Measurements from ENCODE around the gene ANKRD40.

ANKRD40 gene

DNA sequence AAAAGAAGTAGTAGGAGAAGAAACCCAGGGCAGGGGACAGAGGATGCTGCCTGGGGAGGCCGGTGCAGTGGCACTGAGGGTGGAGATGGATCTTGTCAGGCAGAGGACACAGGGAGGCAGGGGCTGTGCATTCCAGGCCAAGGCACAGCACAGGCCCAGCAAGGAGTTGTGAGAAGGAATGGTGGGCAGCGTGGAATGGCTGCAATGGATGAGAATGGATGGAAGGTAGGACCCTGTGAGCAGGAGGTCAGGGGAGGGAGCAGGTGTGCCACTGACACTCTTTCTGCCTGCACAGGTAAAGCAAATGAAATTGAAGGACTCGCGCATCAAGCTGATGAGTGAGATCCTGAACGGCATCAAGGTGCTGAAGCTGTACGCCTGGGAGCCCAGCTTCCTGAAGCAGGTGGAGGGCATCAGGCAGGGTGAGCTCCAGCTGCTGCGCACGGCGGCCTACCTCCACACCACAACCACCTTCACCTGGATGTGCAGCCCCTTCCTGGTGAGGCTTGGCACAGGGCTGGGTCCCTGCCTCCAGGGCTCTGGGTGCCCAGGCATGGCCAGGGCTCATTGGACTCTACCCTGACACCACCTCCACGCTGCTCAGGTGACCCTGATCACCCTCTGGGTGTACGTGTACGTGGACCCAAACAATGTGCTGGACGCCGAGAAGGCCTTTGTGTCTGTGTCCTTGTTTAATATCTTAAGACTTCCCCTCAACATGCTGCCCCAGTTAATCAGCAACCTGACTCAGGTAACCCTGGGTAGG is 40.3 kb downstream of the ANKRD40 start:
- DNase-seq = no peak

DNA sequence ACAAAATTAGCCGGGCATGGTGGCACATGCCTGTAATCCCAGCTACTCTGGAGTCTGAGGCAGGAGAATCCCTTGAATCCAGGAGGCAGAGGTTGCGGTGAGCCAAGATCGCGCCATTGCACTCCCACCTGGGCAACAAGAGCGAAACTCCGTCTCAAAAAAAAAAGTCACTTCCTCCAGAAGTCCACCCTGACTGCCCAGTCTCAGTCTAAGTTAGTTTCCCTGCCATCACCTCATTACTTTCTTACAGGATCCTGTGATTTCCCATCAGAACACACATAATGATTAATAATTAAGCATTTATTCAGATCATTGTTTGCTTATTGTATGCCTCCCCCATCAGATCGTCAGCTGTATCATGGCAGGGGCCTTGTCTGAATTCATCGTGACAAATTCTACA is 41.4 kb downstream of the ANKRD40 start:
- no peak for DNase-seq

- DNase-seq = no peak
Observed at GRCh38 chr17:50665838-50666237, 41.9 kb downstream of the ANKRD40 start.

GRCh38 chr17:50664788-50665458 is 42.8 kb downstream of the ANKRD40 start:
- no peak for DNase-seq

- no peak for DNase-seq
Observed at GRCh38 chr17:50663812-50664374, 43.8 kb downstream of the ANKRD40 start.

- no peak for DNase-seq
Observed at GRCh38 chr17:50662632-50663225, 45.0 kb downstream of the ANKRD40 start.

DNA sequence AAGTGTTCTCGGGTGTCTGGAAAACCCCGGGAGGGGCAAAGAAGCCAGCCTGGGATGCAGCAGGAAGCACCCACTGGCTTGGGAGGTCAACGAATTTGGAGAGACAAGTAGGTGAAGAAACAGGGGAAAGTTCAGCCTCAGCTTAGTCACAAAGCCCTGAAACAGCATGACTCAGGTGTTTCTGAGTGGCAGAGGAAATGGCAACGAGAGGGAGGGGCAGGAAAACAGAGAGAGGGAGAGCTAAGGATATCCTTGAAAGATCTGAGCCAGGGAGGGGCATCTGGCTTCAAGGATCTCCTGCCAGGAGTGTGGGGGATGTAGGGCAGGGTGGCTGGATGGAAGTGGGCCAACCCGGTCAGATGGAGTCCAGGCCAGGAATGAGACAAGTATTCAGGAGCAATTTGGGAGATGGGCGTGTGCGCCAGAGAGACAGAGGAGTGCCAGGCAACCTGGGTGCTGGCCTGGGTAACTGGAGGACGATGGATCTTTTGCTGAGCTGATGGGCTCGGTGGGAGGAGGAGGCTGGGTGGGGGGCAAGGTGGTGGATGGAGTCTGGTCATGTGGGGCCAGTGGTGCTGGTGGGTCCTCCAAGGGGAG is 45.8 kb downstream of the ANKRD40 start:
- no peak for DNase-seq

DNA sequence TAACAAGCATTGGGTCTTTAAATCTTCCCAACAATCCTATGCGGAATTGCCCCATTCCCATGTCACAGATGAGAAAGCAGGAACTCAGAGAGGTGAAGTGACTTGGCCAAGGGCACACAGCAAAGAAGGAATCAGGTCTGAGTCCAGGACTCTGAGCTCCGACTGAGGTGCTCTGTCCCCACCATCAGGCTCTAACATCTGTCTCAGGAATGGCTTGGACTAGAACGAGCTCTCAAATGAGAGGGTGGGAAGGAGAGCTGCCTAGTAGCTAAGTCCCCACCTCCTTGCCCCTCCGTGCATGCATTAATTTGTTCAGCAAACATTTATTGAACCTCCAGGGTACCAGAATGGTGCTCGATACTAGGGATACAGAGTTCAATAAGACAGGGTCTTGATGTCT is 46.4 kb downstream of the ANKRD40 start:
- no peak for DNase-seq

GRCh38 chr17:50660887-50661345 is 46.8 kb downstream of the ANKRD40 start:
- DNase-seq = no peak

- no peak for DNase-seq
Observed at GRCh38 chr17:50660042-50660886, 47.5 kb downstream of the ANKRD40 start.

GRCh38 chr17:50659179-50659578 is 48.5 kb downstream of the ANKRD40 start:
- no peak for DNase-seq

GRCh38 chr17:50658616-50659015 is 49.1 kb downstream of the ANKRD40 start:
- DNase-seq = no peak

DNA sequence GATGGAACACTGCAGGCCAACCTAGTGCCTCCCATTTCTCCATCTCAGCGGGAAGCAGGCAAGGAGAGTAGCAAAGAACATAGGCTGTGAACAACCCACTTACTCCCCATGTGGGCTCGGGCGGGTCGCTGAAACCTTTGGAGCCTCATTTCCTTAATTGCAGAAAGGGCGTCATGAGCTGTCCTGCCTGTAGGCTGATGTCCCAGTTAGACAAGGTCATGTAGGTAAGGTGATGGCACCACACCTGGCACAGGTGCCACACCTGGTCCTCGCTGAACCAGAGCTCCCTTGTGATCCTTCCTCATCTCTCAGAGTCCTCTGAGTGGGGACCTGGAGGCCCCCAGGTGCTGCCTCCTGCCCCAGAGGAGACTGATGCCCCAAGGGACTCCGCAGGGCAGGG is 50.1 kb downstream of the ANKRD40 start:
- no peak for DNase-seq

DNA sequence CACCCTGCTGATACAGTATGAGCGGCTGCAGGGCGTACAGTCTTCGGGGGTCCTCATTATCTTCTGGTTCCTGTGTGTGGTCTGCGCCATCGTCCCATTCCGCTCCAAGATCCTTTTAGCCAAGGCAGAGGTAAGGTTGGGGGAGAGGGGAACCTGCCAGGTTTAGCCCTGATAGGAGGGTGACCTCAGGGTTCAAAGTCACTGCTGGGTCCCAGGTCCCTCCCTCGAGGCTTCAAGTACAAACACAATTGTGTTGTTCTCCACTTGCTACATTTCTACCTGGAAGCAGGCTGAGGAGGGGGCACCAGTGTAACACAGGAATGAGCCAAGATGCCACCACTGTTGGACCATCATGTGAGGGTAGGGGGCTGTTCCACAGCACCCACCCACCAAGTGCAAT is 50.7 kb downstream of the ANKRD40 start:
- DNase-seq = no peak

GRCh38 chr17:50656509-50656908 is 51.2 kb downstream of the ANKRD40 start:
- DNase-seq = no peak

DNA sequence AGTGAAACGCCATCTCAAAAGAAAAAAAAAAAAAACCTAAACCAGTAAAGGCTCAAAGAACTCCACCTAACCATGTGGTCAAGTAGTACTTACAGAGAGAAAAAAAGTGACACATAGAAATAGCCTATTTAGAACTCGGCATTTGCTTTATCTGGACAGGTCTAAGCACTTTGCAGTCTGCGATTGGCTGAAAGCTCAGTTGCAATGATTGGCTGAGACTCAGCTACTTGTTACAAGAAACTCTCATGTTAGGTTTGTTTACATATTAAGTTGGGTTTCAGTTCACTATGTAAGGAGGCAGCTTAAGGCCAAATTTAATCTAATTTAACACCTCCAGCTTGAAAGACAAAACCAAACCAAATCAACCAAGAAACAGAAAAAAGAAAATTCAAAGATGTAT is 54.0 kb downstream of the ANKRD40 start:
- no peak for DNase-seq

DNA sequence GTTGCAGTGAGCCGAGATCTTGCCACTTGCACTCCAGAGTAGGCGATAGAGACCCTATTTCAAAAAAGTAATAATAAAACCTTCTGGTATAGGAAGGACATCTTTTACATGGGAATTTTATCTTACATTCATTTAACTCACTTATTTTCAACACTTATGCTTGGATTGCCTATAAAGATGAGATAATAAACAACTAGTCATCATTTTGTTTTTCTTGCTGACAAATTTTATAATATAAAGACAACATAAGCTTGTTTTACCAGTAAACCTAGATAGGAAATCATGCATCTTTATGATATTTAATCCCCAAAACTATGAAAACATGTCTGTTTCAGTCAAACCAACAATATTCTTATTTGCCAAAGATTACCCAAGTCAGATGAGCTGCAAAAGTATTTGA is 56.1 kb downstream of the ANKRD40 start:
- no peak for DNase-seq

DNA sequence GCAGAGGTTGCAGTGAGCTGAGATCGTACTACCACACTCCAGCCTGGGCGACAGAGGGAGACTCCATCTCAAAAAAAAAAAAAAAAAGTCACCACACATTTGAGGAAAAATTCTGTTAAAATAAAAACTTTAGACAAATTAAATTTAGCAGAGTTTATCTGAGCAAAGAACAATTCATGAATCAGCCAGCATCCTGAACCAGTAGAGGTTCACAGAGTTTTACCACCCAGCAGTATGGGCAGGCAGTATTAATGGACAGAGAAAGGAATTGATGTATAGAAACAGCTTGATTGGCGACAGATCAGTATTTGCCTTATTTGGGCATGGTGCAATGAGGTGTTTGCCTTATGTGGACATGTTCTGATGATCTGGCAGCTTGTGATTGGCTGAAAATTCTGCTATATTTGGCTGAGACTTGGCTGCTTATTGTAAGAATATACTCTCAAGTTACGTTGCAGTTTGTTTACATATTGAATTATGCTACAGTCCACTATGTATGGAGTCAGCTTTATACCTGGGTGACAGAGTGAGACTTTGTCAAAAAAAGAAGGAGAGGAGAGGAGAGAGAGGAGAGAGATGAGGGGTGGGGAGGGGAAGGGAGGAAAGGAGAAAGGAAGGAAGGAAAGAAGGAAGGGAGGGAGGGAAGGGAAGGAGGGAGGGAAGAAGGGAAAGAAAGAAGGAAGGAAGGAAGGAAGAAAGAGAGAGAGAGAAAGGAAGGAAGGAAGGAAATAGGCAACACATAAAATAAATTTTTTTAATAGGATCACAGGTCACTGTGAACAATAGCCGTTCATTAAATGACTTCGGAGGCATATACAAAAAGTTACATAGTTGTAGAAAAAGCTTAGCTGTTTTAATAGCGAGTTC is 58.4 kb downstream of the ANKRD40 start:
- no peak for DNase-seq

GRCh38 chr17:50647187-50647586 is 60.5 kb downstream of the ANKRD40 start:
- DNase-seq = no peak

DNA sequence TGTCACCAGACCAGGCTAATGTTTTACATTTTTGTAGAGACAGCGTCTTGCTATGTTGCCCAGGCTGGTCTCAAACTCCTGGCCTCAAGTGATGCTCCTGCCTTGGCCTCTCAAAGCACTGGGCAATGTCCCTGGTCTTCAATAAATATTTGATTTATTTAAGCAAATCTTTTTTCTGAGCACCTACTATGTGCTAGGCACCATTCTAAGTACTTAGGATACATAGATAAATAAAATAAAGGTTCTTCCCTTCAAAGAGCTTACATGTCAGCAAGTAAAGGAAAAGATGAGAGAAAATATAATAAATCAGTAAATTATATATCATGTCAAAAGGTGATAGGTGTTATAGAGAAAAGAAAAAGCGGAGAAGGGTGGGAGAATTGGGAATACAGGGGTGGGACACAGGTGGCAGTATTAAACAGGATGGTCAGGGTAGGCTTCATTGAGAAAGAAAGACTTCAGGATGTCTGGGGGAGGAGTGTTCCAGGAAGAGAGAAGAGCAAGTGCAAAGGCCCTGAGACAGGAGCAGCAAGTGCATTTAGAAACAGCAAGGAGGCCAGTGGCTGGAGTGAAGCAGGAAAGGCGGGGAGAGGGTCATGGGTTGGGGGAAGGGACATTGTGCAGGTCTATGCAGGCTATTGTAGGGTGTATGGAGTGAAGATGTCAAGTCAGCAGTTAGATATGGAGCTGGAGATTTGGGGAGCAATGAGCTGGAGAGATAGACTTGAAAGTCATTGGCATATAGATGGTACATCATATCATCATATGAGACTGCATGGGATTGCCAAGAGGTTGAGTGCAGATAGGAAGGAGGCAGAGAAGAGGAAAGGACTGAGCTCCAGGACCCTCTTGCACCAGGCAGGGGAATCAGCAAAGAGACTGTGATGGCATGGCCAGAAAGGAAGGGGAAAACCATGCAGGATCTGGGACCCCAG is 61.7 kb downstream of the ANKRD40 start:
- no peak for DNase-seq

Measured in activated effector memory CD4-positive, alpha-beta T cell treated with anti-CD3 and anti-CD28 coated beads, Interleukin-2, amount 50 U/mL, for 16 hours (primary cell).